NCI-H1694 treated with DMSO at 0.1 percent for 48 hours (cell line): ENCODE results near the gene PLEKHA6.

Source experiments
- DNase-seq: peaks from one replicate; lab custom pipeline; 2025; lab: John Stamatoyannopoulos, UW

Gene PLEKHA6

DNA sequence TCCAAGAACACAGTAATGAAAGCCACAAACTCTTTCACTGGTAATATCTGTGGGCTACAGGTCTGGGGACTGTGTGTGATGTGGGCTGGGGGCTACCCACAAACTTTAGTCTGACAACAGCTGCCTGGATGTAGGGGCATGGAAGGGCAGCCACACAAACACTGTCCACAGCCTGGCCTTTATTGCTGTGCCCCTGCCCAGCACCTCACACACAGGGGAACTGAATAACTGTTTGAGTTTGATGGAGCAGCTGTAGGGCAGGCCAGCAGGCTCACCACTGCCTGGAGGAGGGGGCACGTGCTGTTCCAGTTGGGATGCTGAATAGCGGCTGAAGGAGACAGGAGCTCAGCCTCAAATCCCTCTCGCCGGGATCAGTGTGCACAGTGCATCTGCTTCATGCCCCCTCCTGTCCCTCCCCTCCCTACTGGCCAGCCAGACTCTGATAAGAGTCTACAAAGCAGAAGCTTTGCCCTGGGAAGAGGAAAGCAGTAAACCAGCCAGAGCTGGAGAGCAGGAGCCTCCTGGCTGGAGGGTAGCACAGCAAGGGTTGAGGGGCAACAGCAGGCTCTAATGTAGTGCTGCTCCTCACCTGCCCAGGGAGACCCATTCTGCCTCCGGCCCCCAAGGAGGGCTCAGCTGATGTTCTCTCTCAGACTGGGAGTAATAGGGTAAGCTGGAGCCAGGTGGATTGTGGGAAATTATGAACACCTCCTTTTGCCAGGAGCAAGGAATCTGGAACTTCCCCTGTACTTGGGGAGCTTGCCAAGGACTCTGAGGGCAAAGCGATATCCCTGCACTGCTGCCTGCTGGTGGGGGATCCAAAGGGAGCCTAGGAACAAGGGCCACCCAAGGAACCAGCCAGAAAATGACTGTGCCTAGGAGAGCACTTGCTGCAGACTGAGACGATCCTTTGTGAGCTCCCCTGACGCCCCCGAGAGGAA lies 75.7 kb downstream of the PLEKHA6 start:
- no peak for DNase-seq

DNA sequence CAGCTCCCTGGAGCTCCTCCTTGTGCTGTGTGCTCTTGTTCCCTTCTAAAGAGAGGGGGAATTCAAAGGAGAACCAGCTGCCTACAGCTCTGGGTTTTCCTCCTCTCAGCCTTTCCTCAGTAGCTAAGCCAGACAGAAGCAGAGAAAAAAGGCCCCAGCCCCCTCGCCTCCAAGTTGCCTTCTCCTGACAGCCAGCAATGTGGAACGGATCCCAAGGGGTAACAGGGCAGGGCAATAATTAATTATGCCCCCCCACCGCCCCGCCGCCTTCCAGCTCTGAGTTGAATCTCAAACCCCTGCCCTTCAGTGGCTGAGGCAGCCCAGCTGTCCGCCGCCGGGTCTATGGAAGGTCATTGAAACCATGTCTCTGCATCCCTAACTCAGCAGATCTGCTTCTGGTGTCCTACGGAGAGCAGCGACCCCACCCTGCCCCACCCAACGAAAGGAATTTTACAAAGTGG lies 76.9 kb downstream of the PLEKHA6 start:
- no peak for DNase-seq

DNA sequence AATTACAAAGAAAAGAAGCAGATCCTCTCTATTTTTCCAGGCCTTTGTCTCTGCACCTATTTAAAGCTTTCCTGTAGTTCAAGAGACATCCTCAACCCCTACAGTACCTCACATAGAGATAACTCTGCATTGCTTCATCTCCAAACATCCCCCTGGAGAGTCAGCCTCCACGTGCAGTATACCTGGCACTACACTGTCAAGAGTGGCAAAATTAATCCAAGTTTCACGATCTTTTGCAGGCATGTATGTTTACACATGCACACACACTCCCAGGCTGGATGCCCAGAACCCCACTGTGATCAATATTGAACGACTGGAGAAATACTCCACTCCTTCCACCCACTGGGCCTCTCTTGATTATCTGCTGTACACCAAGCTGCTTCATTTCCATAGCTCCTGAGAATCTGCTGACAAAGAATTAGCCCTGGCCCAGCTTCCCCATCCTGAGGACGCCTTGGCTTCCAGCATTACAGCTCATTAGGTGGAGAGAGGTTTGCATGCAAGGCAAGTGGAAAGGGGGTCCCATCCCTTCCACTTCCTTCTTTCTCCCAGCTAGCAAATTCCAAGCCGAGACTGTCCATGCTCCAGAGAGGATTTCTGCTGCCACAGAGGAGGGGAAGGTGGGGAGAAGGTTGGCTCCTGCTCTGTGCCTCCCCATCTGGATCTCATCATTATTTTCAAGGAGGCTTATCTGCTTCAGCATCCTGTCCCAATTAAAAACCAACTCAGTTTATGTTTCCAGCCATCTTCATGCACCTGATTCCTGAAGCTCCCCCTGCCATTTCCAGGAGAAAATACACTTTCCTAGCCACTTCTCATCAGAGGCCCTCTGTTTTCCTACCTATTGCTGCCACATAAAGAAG lies 79.4 kb downstream of the PLEKHA6 start:
- no peak for DNase-seq

DNA sequence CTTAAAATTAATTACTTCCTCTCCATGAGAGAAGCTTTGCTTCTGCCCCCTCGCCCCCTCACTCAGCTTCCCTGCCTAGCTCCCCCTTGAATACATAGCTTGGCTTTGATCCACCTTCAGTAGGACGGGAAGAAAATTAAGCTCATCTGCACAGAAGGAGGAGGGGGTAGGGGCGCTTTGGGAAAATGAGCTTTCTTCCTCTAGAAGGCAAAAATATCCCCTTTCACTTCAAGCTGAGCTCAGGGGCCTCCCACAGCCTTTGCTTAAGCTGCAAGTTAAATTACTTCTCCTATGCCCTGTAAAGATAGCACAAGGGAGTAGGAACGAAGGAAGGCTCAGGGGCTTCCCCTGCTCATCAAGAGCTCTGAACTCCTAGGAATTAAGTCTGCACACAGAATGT lies 80.8 kb downstream of the PLEKHA6 start:
- no peak for DNase-seq

DNA sequence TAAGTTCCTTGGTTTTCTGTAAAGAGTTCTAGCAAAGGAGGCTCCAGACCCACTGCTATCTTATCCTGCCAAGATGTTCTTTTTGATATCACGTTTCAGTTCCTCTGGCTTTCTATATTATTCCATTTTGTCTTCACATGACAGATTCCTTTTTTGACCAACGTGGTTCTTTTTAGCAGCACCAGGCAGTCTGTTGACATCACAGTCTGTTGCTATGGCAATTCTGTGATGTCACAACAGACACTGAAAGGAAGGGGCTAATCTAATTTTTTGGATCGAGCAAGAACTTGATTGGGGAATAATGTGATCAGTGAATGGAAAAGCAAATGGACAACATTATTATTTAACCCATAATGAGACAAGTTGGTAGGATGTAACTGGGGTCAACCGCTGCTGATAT lies 81.5 kb downstream of the PLEKHA6 start:
- DNase-seq: no peak

DNA sequence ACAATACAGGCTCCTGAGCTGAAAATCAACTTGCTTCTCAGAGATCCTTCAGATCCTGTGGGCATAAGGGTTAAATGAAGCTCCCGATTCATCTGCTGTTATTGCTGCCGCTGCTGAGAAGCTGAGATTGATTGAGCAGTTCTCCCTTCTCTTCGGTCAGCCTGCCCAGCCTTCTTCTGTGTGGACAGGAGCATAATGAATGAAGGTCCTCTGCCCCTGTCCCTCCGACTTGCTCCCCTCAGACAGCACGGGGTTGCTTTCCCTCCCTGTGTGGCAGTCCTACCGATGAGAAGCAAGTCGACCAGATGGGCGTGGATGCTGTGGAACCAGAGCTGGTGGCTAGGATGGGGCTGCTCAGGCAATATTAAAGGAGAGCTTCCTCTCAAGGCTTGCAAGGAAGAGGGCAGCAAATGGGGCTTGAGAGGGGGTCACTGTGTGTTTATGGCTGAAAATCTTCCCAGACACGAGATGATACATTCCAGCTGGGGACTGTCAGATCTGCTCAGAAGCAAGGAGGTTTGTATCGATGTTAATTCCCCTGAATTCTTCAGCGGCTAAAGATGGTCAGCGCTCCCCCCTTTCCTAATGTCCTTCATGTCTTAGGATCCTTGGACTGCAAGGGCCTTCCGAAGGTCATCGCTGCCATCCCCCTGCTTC lies 82.0 kb downstream of the PLEKHA6 start:
- DNase-seq: no peak

DNA sequence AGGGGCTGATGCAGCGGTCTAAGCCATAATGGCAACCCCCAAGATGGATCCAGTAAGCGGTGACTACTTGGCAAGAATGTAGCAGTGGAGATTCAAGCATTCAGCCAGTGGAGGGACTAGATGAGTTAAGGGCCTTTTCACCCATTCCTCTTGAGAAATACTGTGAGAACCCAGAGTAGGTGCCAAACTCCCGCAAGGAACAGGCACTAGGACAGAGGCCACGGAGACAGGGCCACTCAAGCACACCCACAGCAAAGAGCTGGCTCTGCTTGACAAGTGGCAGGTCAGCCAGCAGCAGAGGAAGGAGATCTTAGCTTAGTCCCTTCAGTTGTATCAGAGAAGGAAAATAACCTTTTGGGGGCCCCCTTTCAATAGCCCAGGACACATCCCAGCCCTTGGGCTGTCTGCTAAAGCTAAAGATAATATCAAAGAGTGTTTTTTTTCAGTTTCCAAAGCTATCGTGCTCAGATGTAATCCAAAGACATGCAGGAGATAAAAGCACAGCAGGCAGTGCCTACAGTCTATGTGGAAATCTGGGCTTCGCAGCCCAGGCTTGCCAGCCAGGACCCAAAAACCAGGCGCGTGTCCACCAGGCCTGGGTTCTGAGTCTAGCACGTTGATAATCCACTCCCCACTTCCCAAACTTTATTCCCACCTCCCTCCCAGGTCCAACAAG lies 83.9 kb downstream of the PLEKHA6 start:
- no peak for DNase-seq

DNA sequence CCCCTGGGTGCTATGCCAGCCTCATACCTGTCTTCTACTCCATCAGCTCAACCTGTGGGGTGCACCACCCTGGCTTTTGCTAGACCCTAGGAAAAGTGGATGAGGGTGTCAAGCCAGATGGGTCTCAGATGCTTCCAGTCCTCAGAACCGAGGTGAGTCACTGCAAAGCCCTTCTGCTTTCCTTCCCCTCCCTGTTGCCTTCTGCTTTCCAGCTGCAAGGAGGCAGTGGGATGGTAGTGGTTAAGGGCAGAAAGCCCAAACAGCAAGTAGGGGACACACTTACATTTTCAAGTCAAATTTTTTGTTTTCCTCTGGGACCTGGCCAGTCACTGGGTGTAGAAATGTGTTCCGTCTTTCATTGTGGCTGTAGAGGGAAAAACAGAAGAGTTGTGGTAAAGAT lies 85.3 kb downstream of the PLEKHA6 start:
- no peak for DNase-seq

DNA sequence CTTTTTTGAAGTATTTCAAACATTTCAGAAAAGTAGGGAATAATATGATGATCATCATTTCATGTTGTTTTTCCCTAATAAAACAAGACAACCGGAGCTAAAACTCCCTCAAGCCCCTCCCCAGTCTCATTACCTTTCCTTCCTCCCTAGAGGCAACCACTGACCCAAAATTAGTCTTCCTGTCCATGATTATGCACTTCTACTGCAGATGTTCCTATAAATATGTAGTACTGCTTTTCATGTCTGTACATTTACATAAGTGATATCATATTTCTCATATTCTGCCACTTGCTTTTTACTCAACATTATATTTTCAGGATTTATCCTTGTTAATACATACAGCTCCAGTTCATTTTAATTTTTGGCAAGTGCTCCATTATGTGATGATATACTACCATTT lies 87.2 kb downstream of the PLEKHA6 start:
- no peak for DNase-seq

DNA sequence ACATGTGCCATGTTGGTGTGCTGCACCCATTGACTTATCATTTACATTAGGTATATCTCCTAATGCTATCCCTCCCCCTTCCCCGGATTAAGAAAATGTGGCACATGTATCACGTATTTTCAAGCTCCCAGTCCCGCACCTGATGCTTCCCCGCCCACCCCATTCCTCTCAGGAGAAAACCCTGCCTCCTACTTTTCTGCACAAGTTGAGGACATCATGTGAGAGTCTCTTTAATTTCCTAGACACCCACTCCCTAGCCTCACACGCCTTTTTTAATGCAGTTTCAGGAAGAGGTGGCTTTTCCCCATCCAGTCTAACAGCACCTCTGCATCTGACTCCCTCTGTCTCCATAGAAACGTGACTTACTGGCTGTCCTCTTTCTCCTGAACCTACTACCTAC lies 87.8 kb downstream of the PLEKHA6 start:
- no peak for DNase-seq

DNA sequence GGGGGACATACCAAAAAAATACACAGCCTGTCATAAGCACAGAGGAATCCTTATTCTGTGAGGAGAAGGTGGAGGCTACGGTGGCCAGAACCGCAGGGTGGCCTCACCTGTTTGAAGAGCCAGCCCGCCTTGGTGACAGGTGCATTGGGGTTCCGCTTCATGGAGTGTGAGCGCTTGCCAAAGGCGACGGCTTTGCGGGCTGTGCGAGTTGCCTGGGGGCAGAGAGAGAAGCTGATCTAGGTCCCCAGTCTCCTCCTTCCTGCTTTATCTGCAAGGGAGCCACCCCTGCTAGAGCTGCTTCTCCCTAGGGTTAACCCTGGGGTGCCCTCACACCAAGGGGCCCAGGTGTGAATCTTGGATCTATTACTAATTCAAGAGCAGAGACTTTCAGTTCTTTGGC lies 91.6 kb downstream of the PLEKHA6 start:
- no peak for DNase-seq

DNA sequence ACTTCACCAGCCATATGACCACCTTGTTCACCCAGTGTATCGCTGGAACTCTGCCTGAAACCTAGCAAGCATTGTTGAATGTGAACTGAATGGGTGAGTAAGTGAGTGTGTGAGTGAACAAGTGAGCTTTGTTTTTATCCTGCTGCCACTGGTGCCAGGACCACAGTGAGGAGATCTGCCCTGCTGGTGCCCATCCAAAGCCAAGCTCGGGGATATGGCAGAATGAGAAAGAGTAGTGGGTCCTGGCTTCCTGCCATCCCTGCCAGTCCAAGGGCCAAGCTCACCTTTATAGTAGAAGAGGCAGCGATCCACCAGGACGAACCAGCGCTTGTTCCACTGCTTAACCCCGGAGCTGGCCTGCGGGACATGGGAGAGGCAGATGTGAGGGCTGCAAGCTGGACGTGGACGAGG lies 92.5 kb downstream of the PLEKHA6 start:
- no peak for DNase-seq

DNA sequence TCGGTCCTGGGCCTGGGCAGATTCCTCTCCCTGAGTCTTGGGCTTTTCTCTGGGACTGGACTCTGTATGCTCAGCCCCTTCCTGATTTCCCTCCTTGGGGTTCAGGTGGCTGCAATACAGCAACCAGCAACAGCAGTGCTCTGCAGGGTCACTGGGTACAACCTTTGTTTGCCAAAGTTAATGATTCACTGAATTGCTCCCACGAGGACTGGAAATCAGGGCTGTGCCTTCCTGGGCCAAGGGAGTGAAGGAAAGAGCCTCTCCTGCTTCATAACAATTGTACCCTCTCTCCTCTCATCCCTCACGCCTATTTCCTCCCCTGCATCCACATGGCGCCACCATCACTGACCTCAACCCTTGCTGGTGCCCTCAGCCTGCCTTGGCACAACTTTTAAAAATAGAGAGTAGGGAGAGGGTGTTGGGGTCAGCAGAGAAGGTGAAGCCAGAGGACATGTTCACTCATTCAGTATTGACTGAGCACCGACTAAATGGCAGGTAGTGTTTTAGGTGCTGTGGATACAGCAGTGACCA lies 93.2 kb downstream of the PLEKHA6 start:
- no peak for DNase-seq

DNA sequence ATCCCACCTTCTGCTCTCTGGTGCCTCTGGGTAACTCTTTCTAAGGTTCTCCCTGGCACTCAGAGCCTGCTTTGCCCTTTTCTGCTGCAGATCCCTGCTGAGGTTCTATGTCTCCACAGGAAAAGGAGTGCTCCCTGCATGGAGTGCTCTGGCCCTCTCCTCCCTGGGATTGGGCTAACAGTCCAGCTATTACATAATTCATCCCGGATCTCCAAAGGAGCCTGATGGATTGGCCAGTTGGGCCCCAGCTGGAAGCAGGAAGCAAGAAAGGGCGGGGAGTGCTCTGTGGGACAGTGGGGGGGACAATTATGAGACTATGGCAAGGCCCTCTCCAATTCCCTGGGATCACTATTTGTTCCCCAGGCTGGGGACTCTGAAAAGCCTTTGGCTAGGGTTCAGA lies 94.1 kb downstream of the PLEKHA6 start:
- no peak for DNase-seq

DNA sequence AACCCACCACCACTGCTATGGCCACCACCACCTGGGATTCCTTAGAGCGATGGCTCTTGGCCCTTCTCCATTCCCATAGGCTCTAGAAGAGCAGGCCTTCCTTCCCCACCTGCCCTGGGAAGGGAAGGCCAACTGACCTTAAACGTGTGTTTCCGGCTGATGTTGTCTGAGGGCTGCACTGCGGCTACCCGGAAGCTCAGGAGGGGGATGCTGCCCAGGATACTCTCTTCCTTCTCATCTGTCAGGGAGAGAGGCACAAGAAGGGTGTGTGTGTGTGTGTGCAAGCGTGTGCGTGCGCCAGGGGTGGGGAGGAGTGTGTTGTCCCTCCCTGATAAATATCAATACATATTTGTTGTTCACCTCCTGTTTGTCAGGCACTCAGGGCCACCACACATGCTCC lies 94.9 kb downstream of the PLEKHA6 start:
- no peak for DNase-seq

DNA sequence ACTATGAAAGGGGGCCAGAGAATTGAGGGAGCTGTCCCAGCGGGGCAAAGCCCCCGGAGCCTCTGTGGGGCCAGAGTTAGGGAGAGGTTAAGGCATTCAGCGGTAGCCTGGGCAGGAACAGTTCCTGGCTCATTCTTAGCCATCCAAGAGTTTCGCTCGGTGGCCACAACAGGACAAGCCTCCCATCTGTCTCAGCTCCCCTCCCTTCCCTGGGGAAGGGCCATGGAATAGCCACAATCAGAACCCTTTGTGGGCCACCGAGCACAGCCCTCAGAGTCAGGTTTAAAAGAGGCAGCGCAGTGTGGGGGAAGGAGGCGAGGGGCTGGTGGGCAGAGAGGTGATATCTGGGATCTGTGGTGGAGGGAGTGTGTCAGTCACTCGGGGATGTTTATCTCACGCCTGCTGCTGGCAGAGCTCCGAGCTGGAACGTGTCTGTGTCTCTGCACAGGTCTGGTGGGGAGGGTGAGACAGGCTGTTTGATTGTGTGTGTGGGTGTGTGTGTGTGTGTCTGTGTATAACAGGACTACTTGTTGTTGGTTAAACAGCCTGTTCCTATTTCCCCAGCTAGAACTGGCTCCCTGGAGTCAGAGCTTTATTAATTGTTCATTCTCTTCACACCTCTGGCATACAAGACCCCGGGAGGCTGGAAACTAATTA lies 96.3 kb downstream of the PLEKHA6 start:
- DNase-seq: peak; percentile 67

DNA sequence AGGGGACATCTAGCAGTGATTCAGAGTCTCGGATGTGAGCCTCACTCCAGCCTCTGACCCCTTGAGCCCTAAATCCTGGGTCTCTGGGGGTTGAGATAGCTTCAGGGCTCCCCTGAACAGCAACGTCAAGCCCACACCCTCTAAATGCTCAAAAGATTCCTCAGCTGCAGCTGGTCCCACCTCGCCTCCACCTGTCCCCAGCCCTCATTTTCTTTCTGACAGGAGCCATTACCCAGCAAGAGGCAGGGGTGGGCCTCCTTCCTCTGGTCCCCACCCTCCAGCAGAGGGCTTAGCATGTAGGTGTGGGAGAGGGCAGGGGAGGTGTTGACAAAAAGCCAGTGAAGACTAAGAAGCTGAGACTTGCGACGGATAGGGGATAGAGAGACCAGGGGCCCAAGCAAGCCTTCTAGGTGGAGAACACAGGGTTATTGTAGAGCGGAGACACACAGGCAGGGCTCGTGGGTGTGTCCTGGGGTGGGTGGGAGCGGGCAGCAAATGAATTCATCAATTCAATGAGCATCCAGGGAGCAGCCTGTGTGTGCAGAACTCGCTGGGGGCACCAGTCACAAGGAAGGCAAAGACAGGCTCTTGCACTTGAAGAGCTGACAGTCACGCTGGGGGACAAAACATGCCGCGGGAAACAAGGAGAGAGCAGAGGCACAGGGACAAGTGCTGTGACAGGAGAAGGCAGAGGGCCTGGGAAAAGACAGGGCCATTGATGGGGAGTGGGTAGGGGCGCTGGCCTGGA lies 97.0 kb downstream of the PLEKHA6 start:
- no peak for DNase-seq

DNA sequence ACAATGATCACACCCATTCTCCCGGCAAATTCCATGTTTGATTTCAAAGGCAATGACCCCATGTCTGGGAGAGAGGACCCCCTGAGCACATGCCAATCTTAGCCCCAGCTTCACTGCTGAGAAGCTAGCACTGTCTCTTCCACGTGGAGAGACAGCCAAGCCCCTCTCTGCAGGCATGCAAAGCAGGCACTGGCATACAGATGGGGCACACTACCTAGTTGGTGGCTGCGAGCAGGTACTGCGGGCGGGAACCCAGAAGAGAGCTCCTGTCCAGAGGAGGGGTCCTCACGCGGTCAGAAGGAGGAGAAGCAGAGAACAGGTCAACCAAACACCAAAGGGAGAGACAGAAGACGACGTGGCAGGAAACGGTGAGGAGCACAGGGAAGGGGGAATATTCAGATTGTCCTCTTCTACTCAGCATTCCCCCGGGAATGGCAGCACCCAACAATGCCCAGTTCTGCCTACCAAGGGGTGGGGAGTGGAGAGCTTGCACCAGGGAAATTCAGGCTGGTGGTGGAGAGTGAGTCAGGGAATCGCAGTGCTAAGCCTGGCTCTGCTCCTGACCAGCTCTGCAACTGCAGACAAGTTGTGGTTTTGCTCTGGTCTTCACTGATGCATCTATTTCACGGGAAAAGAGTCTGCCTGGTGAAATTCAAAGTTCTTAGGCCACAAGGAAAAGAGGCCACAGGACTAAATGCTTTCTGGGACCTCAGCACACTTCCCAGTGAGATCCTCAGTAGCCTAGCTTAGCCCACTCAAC lies 97.8 kb downstream of the PLEKHA6 start:
- no peak for DNase-seq

DNA sequence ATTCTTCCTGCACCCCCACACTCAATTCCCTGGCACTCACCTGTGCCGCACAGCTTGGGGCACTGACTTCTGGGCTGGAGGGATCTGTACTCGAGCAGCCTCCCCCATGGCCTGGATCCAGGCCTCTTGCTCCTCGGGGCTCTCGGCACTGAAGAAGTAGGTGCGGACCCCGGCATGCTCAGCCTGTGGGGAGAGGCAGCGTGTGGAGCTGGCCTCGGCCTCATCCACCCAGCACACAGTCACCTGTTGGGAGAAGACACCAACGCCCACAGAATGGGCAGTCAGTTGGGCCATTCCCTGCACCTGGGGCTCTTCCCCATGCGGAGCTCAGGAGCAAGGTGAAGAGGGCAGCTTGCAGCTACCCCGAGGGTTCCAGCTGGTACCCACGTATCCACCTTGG lies 98.5 kb downstream of the PLEKHA6 start:
- no peak for DNase-seq
